MM.1S (cell line): ENCODE measurements around the gene ZBTB47.

Experiments used
- EZH2 ChIP-seq: fragments of 300-600 bp; sonication (generic); optimal IDR thresholded peaks from 2 replicates; pipeline ENCODE3; 2017; ENCODE audit warnings: low read depth, mild to moderate bottlenecking, antibody characterized with exemption, low read length, mixed read lengths
- EZH2phosphoT487 ChIP-seq: fragments of 300-600 bp; sonication (generic); IDR thresholded peaks from 2 replicates; pipeline ENCODE4 v1.6.1; 2018; ENCODE audit warnings: antibody characterized with exemption, low read length
- TF ChIP-seq, protein P1 (sequence below): fragments of 300-600 bp; sonication (generic); IDR thresholded peaks from 2 replicates; pipeline ENCODE4 v1.5.1; 2016; ENCODE audit warnings: antibody characterized with exemption, low read length, mixed read lengths

DNA sequence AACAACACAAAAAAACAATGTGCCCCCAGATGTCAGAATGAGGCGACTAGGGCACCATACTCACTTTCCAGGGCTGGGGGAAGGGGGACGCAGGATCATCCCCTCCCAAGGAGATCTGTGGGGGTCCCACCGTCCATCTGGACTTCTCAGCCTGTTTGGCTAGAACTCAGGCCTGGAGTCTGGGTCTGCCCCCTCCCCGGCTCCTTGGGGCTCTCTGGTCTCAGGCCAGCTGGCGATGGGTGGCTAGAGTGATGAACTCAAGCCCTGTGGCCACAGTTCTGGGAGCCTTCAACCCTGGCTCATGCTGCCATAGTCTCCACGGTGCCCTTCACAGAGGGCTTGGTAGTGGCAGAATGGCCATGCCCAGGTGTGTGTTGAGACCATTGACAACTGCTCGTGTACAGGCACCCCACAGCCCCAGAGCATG, 13.6 kb downstream of the ZBTB47 start:
- TF ChIP-seq, protein P1, sequence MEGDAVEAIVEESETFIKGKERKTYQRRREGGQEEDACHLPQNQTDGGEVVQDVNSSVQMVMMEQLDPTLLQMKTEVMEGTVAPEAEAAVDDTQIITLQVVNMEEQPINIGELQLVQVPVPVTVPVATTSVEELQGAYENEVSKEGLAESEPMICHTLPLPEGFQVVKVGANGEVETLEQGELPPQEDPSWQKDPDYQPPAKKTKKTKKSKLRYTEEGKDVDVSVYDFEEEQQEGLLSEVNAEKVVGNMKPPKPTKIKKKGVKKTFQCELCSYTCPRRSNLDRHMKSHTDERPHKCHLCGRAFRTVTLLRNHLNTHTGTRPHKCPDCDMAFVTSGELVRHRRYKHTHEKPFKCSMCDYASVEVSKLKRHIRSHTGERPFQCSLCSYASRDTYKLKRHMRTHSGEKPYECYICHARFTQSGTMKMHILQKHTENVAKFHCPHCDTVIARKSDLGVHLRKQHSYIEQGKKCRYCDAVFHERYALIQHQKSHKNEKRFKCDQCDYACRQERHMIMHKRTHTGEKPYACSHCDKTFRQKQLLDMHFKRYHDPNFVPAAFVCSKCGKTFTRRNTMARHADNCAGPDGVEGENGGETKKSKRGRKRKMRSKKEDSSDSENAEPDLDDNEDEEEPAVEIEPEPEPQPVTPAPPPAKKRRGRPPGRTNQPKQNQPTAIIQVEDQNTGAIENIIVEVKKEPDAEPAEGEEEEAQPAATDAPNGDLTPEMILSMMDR = no peak
- no peak for TF ChIP-seq EZH2phosphoT487
- no peak for TF ChIP-seq EZH2
